ENCODE results near the gene SLC44A5. TPM values are rescaled to one million over a fixed set of nuclear protein-coding genes. Genes with fewer than 3 reads are reported as not detected.

Gene SLC44A5
- total RNA-seq, 2 donors from 2014 or later = 4.6 to 10.0 TPM

GRCh38 chr1:75529488-75529887 is 81.4 kb downstream of the SLC44A5 start:
- Mint-ChIP-seq H3K27ac (no peak overlapping the region), H3K4me3 (no peak overlapping the region)

GRCh38 chr1:75528001-75528400 is 82.9 kb downstream of the SLC44A5 start:
- TF ChIP-seq CTCF (conservative IDR thresholded peaks at IDR 0.05) = no peak
- no peak overlapping the region for H3K9ac ChIP-seq (ENCODE audit: extremely low read depth, low read length, poor library complexity, severe bottlenecking)
- DNase-seq = no peak
- H3K9me3 Mint-ChIP-seq = no peaks in the 10 kb centered on the region
- H3K36me3 ChIP-seq (ENCODE audit: control insufficient read depth, insufficient read depth, low read length) = no peaks in the 10 kb centered on the region
- H3K4me3 Mint-ChIP-seq = no peak overlapping the region
- H3K9me3 ChIP-seq (ENCODE audit: control insufficient read depth, low read length) = no peaks in the 10 kb centered on the region
- no peaks in the 10 kb centered on the region for H3K4me1 Mint-ChIP-seq
- H3K27ac Mint-ChIP-seq = no peak overlapping the region
- no peaks in the 10 kb centered on the region for H3K36me3 Mint-ChIP-seq (ENCODE audit: low read depth)
- H3K4me3 ChIP-seq (ENCODE audit: low read length) = no peak overlapping the region
- no peaks in the 10 kb centered on the region for H3K4me1 ChIP-seq (ENCODE audit: control insufficient read depth, insufficient read depth, low read length)
- no peaks in the 10 kb centered on the region for H3K27me3 Mint-ChIP-seq (ENCODE audit: insufficient read depth)
- H3K27me3 ChIP-seq (ENCODE audit: control insufficient read depth, insufficient read depth, low read length, poor library complexity, severe bottlenecking) = no peaks in the 10 kb centered on the region
- H3K27ac ChIP-seq (ENCODE audit: low read depth, low read length) = no peak overlapping the region

More at GRCh38 chr1:75529488-75529887, 81.4 kb downstream of the SLC44A5 start:
- Mint-ChIP-seq H3K36me3 (ENCODE audit: low read depth) (no peaks in the 10 kb centered on the region), H3K9me3 (no peaks in the 10 kb centered on the region), H3K27me3 (ENCODE audit: insufficient read depth) (no peaks in the 10 kb centered on the region), H3K4me1 (no peaks in the 10 kb centered on the region)
- Histone ChIP-seq H3K9ac (ENCODE audit: extremely low read depth, low read length, poor library complexity, severe bottlenecking) (no peak overlapping the region), H3K27ac (ENCODE audit: low read depth, low read length) (no peak overlapping the region), H3K4me1 (ENCODE audit: control insufficient read depth, insufficient read depth, low read length) (no peaks in the 10 kb centered on the region), H3K4me3 (ENCODE audit: low read length) (no peak overlapping the region), H3K36me3 (ENCODE audit: control insufficient read depth, insufficient read depth, low read length) (no peaks in the 10 kb centered on the region), H3K27me3 (ENCODE audit: control insufficient read depth, insufficient read depth, low read length, poor library complexity, severe bottlenecking) (no peaks in the 10 kb centered on the region), H3K9me3 (ENCODE audit: control insufficient read depth, low read length) (no peaks in the 10 kb centered on the region)
- DNase-seq = no peak
- no peak for TF ChIP-seq CTCF (conservative IDR thresholded peaks at IDR 0.05)

- Mint-ChIP-seq H3K27ac (no peak overlapping the region), H3K36me3 (ENCODE audit: low read depth) (no peaks in the 10 kb centered on the region), H3K9me3 (no peaks in the 10 kb centered on the region), H3K4me1 (peaks cover 4% of the 10 kb centered on the region), H3K4me3 (no peak overlapping the region), H3K27me3 (ENCODE audit: insufficient read depth) (no peaks in the 10 kb centered on the region)
- Histone ChIP-seq H3K27ac (ENCODE audit: low read depth, low read length) (no peak overlapping the region), H3K4me3 (ENCODE audit: low read length) (no peak overlapping the region), H3K9me3 (ENCODE audit: control insufficient read depth, low read length) (no peaks in the 10 kb centered on the region), H3K27me3 (ENCODE audit: control insufficient read depth, insufficient read depth, low read length, poor library complexity, severe bottlenecking) (no peaks in the 10 kb centered on the region), H3K4me1 (ENCODE audit: control insufficient read depth, insufficient read depth, low read length) (no peaks in the 10 kb centered on the region), H3K9ac (ENCODE audit: extremely low read depth, low read length, poor library complexity, severe bottlenecking) (no peak overlapping the region), H3K36me3 (ENCODE audit: control insufficient read depth, insufficient read depth, low read length) (no peaks in the 10 kb centered on the region)
- WGBS, 2 experiments (ENCODE audit: insufficient coverage in 1 of 2, insufficient read length in 1 of 2) = 74 to 80% methylated on average over 3 of the region's 3 CpGs
- DNase-seq = peak; percentile 52
- no peak for TF ChIP-seq CTCF (conservative IDR thresholded peaks at IDR 0.05)
Observed at GRCh38 chr1:75522389-75522788, 88.5 kb downstream of the SLC44A5 start.
